Heart left ventricle (tissue), 16 donors: ENCODE data around the gene TRHDE. TPM values are rescaled to one million over a fixed set of nuclear protein-coding genes. Genes with fewer than 3 reads are reported as not detected.

Experiments used
- ATAC-seq, 4 donors: fragments of 200-7000 bp; cut with Tn5 transposase; one replicate each; pipeline ENCODE4 v1.9.1; 2020 to 2022; ENCODE audit warnings: moderate library complexity in 4 of 4, mild to moderate bottlenecking in 3 of 4, moderate number of reproducible peaks in 1 of 4
- DNase-seq, 5 donors: peaks; one replicate each; pipeline ENCODE4 v3.0.0-alpha.2; 2020
- H3K27ac ChIP-seq, 12 donors: fragments of 200-600 bp; sonication (generic) in 4 of 12; one replicate each; pipeline versions ENCODE4 v1.5.0 to v1.8.0; 2016 to 2022; ENCODE audit warnings: mild to moderate bottlenecking in 2 of 12
- H3K27me3 ChIP-seq, 9 donors: fragments of 200-600 bp; sonication (generic) in 2 of 9; one replicate each; pipeline versions ENCODE4 v1.5.1 to v1.8.0; 2016 to 2022; ENCODE audit warnings: mild to moderate bottlenecking in 3 of 9
- H3K36me3 ChIP-seq, 9 donors: fragments of 200-600 bp; sonication (generic) in 2 of 9; one replicate each; pipeline versions ENCODE4 v1.5.0 to v1.8.0; 2018 to 2022; ENCODE audit warnings: mild to moderate bottlenecking in 2 of 9
- H3K4me1 ChIP-seq, 12 donors: fragments of 200-600 bp; sonication (generic) in 4 of 12; one replicate each; pipeline versions ENCODE4 v1.5.0 to v1.8.0; 2016 to 2022; ENCODE audit warnings: mild to moderate bottlenecking in 3 of 12
- H3K4me3 ChIP-seq, 12 donors: fragments of 200-600 bp; sonication (generic) in 4 of 12; one replicate each; pipeline versions ENCODE4 v1.5.0 to v1.8.0; 2017 to 2022; ENCODE audit warnings: mild to moderate bottlenecking in 9 of 12, moderate library complexity in 4 of 12
- H3K9me3 ChIP-seq, 12 donors: fragments of 200-600 bp; sonication (generic) in 4 of 12; one replicate each; pipeline versions ENCODE4 v1.5.0 to v1.8.0; 2016 to 2022; ENCODE audit warnings: mild to moderate bottlenecking in 1 of 12
- CTCF ChIP-seq, 12 donors: fragments of 200-600 bp; sonication (generic) in 4 of 12; IDR thresholded peaks; one replicate each; pipeline versions ENCODE4 v1.5.0 to v1.8.0; 2018 to 2022; ENCODE audit warnings: antibody characterized with exemption in 12 of 12, mild to moderate bottlenecking in 5 of 12
- POLR2A ChIP-seq, 2 donors: fragments of 450-650 bp; IDR thresholded peaks; one replicate each; pipeline ENCODE4 v1.6.1; 2017; ENCODE audit warnings: antibody characterized with exemption in 2 of 2, mild to moderate bottlenecking in 2 of 2, moderate library complexity in 2 of 2
- WGBS, 4 donors: extraction: QIAGEN DNeasy Blood & Tissue Kit in 2 of 4; methylation state at CpG; one replicate each; pipeline versions ENCODE4 v1.1.5 to v1.1.7; 2013 to 2018; 5-methylcytosine and 5-hydroxymethylcytosine counted together
- intact Hi-C, 10 donors: fragments of 100-400 bp; cut with DNase I; formaldehyde crosslinking; loops; one replicate each; pipeline versions ENCODE4 v1.11.1 to v1.14.2; 2022
- polyA plus RNA-seq, 2 donors: library from polyadenylated mRNA; stranded (reverse); fragments of 200-250 nt; gene quantifications; one replicate each; pipeline ENCODE4 v1.2.3, GENCODE V29; 2013
- total RNA-seq, 9 donors: library from RNA; depleted of rRNA in 2 of 9; stranded (reverse); fragments of >200 nt in 2 of 9; fragmentation: NEBNext Ultra II Directional in 3 of 9; extraction: Animal tissue kit (Norgen Biotek cat#: 25700) in 3 of 9; gene quantifications; one replicate each; pipeline versions ENCODE4 v1.1.0 to v1.2.4, GENCODE V29; 2016 to 2023
- donor health status: ischemic (EF 13 %, LVEDD 7.1; RV severe dilation, severe dysfunction).
- donor health status: healthy with polysubstance abuse.
- donor health status: DM: no; HTN: yes; CAD: no.
- donor health status: DM: no; HTN: no; CAD: no.
- donor health status: ischemic (EF 25% LVEDD 6.9; RV normal size, moderate dysfunction).
- donor health status: ischemic (EF 25% LVEDD 5.7; RV mildly dilated, moderate dysfunction).
- donor health status: healthy.
- donor health status: DM: yes; HTN: yes; CAD: no.
- donor health status: ischemic (EF 35%, LVEDD 5.7; RV mildly dilated, moderate dysfunction).
- donor health status: nonischemic (EF 11% LVEDD 7.7; RV severe dilation, severe dysfunction).
- donor health status: DM: yes; HTN: yes; CAD: no.
- donor health status: PGD.
- donor health status: ischemic (EF 29% LVEDD 5.4; RV normal size, mild dysfunction).
- donor health status: nonischemic (EF 23%, LVEDD 6.1; RV moderate dilation, normal function).

The TRHDE gene
- total and polyA plus RNA-seq, 11 donors: 0.01 to 3.1 (median 0.28) TPM; not detected in 1

DNA sequence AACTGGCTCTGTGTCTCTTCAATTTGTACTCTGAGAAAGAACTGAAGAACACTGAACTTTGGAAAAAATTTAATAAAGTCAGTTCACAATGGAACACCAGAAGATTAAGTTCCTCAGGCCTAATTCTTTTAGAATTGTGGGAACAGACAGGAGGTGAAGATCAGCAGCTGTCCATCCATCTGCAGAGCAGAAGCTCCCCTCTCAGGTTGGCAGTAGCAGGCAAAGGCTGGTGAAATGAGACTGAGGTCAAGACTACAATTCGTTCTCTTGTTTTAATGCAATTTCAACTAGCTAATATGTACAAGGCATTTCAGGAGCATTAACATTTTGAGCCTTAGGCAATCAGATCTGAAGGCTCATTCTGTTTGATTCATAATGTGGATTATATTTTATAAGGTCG lies 10.3 kb upstream of the TRHDE start:
- no peaks in the 10 kb centered on the region for H3K4me1 ChIP-seq
- DNase-seq (no peak), ATAC-seq (no peak)
- no peaks in the 10 kb centered on the region for H3K9me3 ChIP-seq
- H3K4me3 ChIP-seq: no peak overlapping the region
- H3K27ac ChIP-seq: no peak overlapping the region
- peaks cover 0 to 14% (median 0%) of the 10 kb centered on the region in 9 donors for H3K27me3 ChIP-seq
- WGBS, 4 donors: 53 to 77% (median 65%) methylated on average over 2 of the region's 2 CpGs
- TF ChIP-seq POLR2A (IDR thresholded peaks at IDR 0.05): no peak
- no peak for TF ChIP-seq CTCF (IDR thresholded peaks at IDR 0.05)
- no peaks in the 10 kb centered on the region for H3K36me3 ChIP-seq
- intact Hi-C loops: no loop called here

GRCh38 chr12:72264548-72265175 lies 7.5 kb upstream of the TRHDE start:
- no peak for TF ChIP-seq POLR2A (IDR thresholded peaks at IDR 0.05)
- TF ChIP-seq CTCF (IDR thresholded peaks at IDR 0.05): peak in 4 of 12 donors; percentile 20 to 33 (median 32)

DNA sequence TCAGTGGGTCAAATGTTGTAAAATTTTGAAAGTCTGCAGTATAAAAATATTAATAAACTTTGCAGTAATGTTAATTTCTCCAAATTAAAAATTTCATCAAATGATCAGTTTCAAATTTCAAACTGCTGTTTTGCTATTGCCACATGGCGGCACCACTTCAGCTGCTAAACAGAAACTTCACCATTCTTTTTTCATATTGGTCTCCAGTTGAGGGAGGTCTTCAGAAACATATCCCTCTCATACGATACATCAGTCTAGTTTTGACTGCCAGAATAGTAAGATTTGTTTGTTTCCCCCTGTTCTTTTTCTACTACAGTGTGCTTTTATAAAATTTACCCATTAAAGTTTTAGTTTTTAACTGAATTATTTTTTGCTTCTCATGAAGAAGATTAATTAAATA lies 4.2 kb upstream of the TRHDE start:
- intact Hi-C loops: no loop called here

More at GRCh38 chr12:72264548-72265175, 7.5 kb upstream of the TRHDE start:
- H3K4me1 ChIP-seq: no peaks in the 10 kb centered on the region
- H3K27ac ChIP-seq: no peak overlapping the region
- H3K36me3 ChIP-seq: no peaks in the 10 kb centered on the region
- H3K9me3 ChIP-seq: no peaks in the 10 kb centered on the region
- 34 to 55% (median 42%) methylated on average over 1 of the region's 1 CpG for WGBS, 4 donors
- no peak for DNase-seq
- intact Hi-C loops: no loop called here
- H3K4me3 ChIP-seq: no peak overlapping the region
- no peak for ATAC-seq
- H3K27me3 ChIP-seq: peaks cover 0 to 28% (median 3%) of the 10 kb centered on the region in 9 donors

GRCh38 chr12:72268386-72268785 lies 3.8 kb upstream of the TRHDE start:
- no peak for DNase-seq
- 69 to 73% (median 70%) methylated on average over 2 of the region's 2 CpGs for WGBS, 4 donors
- Histone ChIP-seq H3K36me3 (no peaks in the 10 kb centered on the region), H3K27ac (no peak overlapping the region), H3K4me1 (peaks cover 0 to 21% (median 4%) of the 10 kb centered on the region in 12 donors), H3K9me3 (no peaks in the 10 kb centered on the region), H3K4me3 (no peak overlapping the region), H3K27me3 (peaks cover 12 to 55% (median 28%) of the 10 kb centered on the region in 9 donors)
- no peak for ATAC-seq
- intact Hi-C loops: no loop called here
- TF ChIP-seq CTCF (IDR thresholded peaks at IDR 0.05) (no peak), POLR2A (IDR thresholded peaks at IDR 0.05) (no peak)

More for the DNA sequence above, 4.2 kb upstream of the TRHDE start:
- ATAC-seq (no peak), DNase-seq (no peak)
- Histone ChIP-seq H3K9me3 (no peaks in the 10 kb centered on the region), H3K4me1 (peaks cover 0 to 17% (median under 1%) of the 10 kb centered on the region in 12 donors), H3K36me3 (no peaks in the 10 kb centered on the region), H3K27me3 (peaks cover 8 to 51% (median 24%) of the 10 kb centered on the region in 9 donors), H3K4me3 (no peak overlapping the region), H3K27ac (no peak overlapping the region)
- no peak for TF ChIP-seq POLR2A (IDR thresholded peaks at IDR 0.05)
- 62 to 73% (median 66%) methylated on average over 2 of the region's 2 CpGs for WGBS, 4 donors
